LNCAP (cell line): ENCODE measurements around the gene LUZP1.

Experiments
- CTCF ChIP-seq: fragments of 450-650 bp; IDR thresholded peaks from 2 replicates; pipeline ENCODE4 v1.5.1; 2017; ENCODE audit warnings: mild to moderate bottlenecking

LUZP1 gene

GRCh38 chr1:23156940-23157339, 11.7 kb downstream of the LUZP1 start:
- no peak for TF ChIP-seq CTCF

- TF ChIP-seq CTCF, result no peak
Observed at GRCh38 chr1:23152966-23153684, 15.5 kb downstream of the LUZP1 start.

- no peak for TF ChIP-seq CTCF
Observed at GRCh38 chr1:23150742-23151141, 17.9 kb downstream of the LUZP1 start.

GRCh38 chr1:23150125-23150524, 18.5 kb downstream of the LUZP1 start:
- no peak for TF ChIP-seq CTCF

GRCh38 chr1:23149114-23149513, 19.5 kb downstream of the LUZP1 start:
- TF ChIP-seq CTCF, result no peak

- no peak for TF ChIP-seq CTCF
Observed at GRCh38 chr1:23148084-23148483, 20.6 kb downstream of the LUZP1 start.

GRCh38 chr1:23140940-23141596, 27.6 kb downstream of the LUZP1 start:
- TF ChIP-seq CTCF, result no peak
